Measurements from ENCODE around the gene HNRNPA1L2.

- TF ChIP-seq CTCF (IDR thresholded peaks at IDR 0.05) (no peak), POLR2A (IDR thresholded peaks at IDR 0.05) (no peak), EP300 (IDR thresholded peaks at IDR 0.05) (no peak)
Measured at GRCh38 chr13:52600666-52601065, 41.6 kb upstream of the HNRNPA1L2 start.

Data from stomach (tissue), 4 donors.